ENCODE data around the gene ART1. TPM values are rescaled to one million over a fixed set of nuclear protein-coding genes. Genes with fewer than 3 reads are reported as not detected.

The ART1 gene
- total and polyA plus RNA-seq, 2 donors (not counting 1 experiment from before 2014, with no cell fraction given) = not detected

DNA sequence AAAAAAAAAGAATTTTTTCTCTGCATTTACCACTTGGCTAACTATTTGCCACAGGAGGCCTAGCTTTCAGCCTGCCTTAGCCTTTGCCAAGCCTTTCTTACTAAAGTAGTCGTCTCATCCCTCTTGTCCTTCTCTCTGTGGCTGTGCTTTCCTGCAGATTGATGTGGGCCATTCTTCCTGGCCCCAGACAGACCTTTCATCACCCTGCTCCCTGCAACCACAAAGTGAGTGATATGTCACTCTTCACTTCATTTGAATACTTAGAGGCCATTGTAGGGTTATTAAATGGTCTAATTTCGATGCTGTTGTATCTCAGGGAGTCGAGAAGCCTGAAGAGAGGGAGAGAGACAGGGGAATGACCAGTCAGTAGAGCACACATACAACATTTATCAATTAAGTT, 40.8 kb upstream of the ART1 start:
- ChIA-PET POLR2A (no interaction called here), CTCF (no interaction called here)
- peaks cover 3% of the 10 kb centered on the region for H3K27me3 Mint-ChIP-seq
- no peak for ATAC-seq (ENCODE audit: low read depth)
- H3K4me1 ChIP-seq (ENCODE audit: control insufficient read depth in 2 of 2, insufficient read depth in 2 of 2, low read length in 2 of 2) = no peaks in the 10 kb centered on the region
- H3K4me1 Mint-ChIP-seq = no peaks in the 10 kb centered on the region
- H2AFZ ChIP-seq (ENCODE audit: insufficient read depth, low read depth, low read length, poor library complexity, severe bottlenecking) = no peak overlapping the region
- WGBS (ENCODE audit: insufficient coverage) = 38% methylated on average over 1 of the region's 3 CpGs
- H4K20me1 ChIP-seq (ENCODE audit: control insufficient read depth, insufficient read depth, low read length, poor library complexity, severe bottlenecking) = no peaks in the 10 kb centered on the region
- H3K9me3 Mint-ChIP-seq (ENCODE audit: insufficient read depth) = no peaks in the 10 kb centered on the region
- H3K9ac ChIP-seq (ENCODE audit: low read length) = no peak overlapping the region
- no peaks in the 10 kb centered on the region for H3K79me2 ChIP-seq (ENCODE audit: control insufficient read depth, insufficient read depth, low read length)
- H3K9me3 ChIP-seq (ENCODE audit: control extremely low read depth in 1 of 3, control insufficient read depth in 2 of 3, insufficient read depth in 1 of 3, low read length in 2 of 3) = no peaks in the 10 kb centered on the region
- no peak overlapping the region for H3K4me3 Mint-ChIP-seq
- TF ChIP-seq EZH2 (IDR thresholded peaks at IDR 0.05; ENCODE audit: borderline replicate concordance, insufficient read depth, low read depth, low read length, poor library complexity, severe bottlenecking) = no peak
- TF ChIP-seq, protein P1, sequence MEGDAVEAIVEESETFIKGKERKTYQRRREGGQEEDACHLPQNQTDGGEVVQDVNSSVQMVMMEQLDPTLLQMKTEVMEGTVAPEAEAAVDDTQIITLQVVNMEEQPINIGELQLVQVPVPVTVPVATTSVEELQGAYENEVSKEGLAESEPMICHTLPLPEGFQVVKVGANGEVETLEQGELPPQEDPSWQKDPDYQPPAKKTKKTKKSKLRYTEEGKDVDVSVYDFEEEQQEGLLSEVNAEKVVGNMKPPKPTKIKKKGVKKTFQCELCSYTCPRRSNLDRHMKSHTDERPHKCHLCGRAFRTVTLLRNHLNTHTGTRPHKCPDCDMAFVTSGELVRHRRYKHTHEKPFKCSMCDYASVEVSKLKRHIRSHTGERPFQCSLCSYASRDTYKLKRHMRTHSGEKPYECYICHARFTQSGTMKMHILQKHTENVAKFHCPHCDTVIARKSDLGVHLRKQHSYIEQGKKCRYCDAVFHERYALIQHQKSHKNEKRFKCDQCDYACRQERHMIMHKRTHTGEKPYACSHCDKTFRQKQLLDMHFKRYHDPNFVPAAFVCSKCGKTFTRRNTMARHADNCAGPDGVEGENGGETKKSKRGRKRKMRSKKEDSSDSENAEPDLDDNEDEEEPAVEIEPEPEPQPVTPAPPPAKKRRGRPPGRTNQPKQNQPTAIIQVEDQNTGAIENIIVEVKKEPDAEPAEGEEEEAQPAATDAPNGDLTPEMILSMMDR (IDR thresholded peaks at IDR 0.05) = no peak
- no peak overlapping the region for H3K4me3 ChIP-seq (ENCODE audit: control extremely low read depth in 1 of 5, extremely low read depth in 1 of 5, insufficient read depth in 1 of 5, low read depth in 2 of 5, low read length in 4 of 5)
- H3K27me3 ChIP-seq (replicated peaks in 1 of 4; ENCODE audit: control extremely low read depth in 1 of 4, control insufficient read depth in 3 of 4, insufficient read depth in 4 of 4, low read length in 3 of 4) = no peaks in the 10 kb centered on the region
- no peak overlapping the region for H3K27ac Mint-ChIP-seq
- no peak for DNase-seq
- no peaks in the 10 kb centered on the region for H3K36me3 ChIP-seq (replicated peaks in 1 of 2; ENCODE audit: control extremely low read depth in 1 of 2, control insufficient read depth in 1 of 2, extremely low read depth in 1 of 2, insufficient read depth in 2 of 2, low read length in 1 of 2)
- no peak overlapping the region for H3K27ac ChIP-seq (ENCODE audit: low read length in 2 of 2)
- intact Hi-C loops (cut with micrococcal nuclease) = no loop called here
- no peak overlapping the region for H3K4me2 ChIP-seq (replicated peaks; ENCODE audit: low read depth, low read length, poor library complexity, severe bottlenecking)

GRCh38 chr11:3605283-3605662, 39.7 kb upstream of the ART1 start:
- no peaks in the 10 kb centered on the region for H3K9me3 ChIP-seq (ENCODE audit: control extremely low read depth in 1 of 3, control insufficient read depth in 2 of 3, insufficient read depth in 1 of 3, low read length in 2 of 3)
- H3K9ac ChIP-seq (ENCODE audit: low read length) = no peak overlapping the region
- H2AFZ ChIP-seq (ENCODE audit: insufficient read depth, low read depth, low read length, poor library complexity, severe bottlenecking) = no peak overlapping the region
- H3K4me3 ChIP-seq (ENCODE audit: control extremely low read depth in 1 of 5, extremely low read depth in 1 of 5, insufficient read depth in 1 of 5, low read depth in 2 of 5, low read length in 4 of 5) = no peak overlapping the region
- H3K27ac ChIP-seq (ENCODE audit: low read length in 2 of 2) = no peak overlapping the region
- DNase-seq (no peak), ATAC-seq (ENCODE audit: low read depth) (no peak)
- no peaks in the 10 kb centered on the region for H3K27me3 ChIP-seq (replicated peaks in 1 of 4; ENCODE audit: control extremely low read depth in 1 of 4, control insufficient read depth in 3 of 4, insufficient read depth in 4 of 4, low read length in 3 of 4)
- WGBS (ENCODE audit: insufficient coverage) = 100% methylated on average over 2 of the region's 3 CpGs
- no peaks in the 10 kb centered on the region for H3K4me1 Mint-ChIP-seq
- ChIA-PET CTCF (no interaction called here), POLR2A (no interaction called here)
- no peak for TF ChIP-seq EZH2 (IDR thresholded peaks at IDR 0.05; ENCODE audit: borderline replicate concordance, insufficient read depth, low read depth, low read length, poor library complexity, severe bottlenecking)
- TF ChIP-seq, protein P1 (IDR thresholded peaks at IDR 0.05) = no peak
- no peak overlapping the region for H3K27ac Mint-ChIP-seq
- no peaks in the 10 kb centered on the region for H3K79me2 ChIP-seq (ENCODE audit: control insufficient read depth, insufficient read depth, low read length)
- H4K20me1 ChIP-seq (ENCODE audit: control insufficient read depth, insufficient read depth, low read length, poor library complexity, severe bottlenecking) = no peaks in the 10 kb centered on the region
- H3K4me3 Mint-ChIP-seq = no peak overlapping the region
- no peaks in the 10 kb centered on the region for H3K9me3 Mint-ChIP-seq (ENCODE audit: insufficient read depth)
- intact Hi-C loops (cut with micrococcal nuclease) = no loop called here
- peaks cover 3% of the 10 kb centered on the region for H3K27me3 Mint-ChIP-seq
- H3K36me3 ChIP-seq (replicated peaks in 1 of 2; ENCODE audit: control extremely low read depth in 1 of 2, control insufficient read depth in 1 of 2, extremely low read depth in 1 of 2, insufficient read depth in 2 of 2, low read length in 1 of 2) = no peaks in the 10 kb centered on the region
- H3K4me2 ChIP-seq (replicated peaks; ENCODE audit: low read depth, low read length, poor library complexity, severe bottlenecking) = no peak overlapping the region
- no peaks in the 10 kb centered on the region for H3K4me1 ChIP-seq (ENCODE audit: control insufficient read depth in 2 of 2, insufficient read depth in 2 of 2, low read length in 2 of 2)

Data from B cell (primary cell).